Endothelial cell of umbilical vein (primary cell): ENCODE results near the gene ITGA11. TPM values are rescaled to one million over a fixed set of nuclear protein-coding genes. Genes with fewer than 3 reads are reported as not detected.
A peak's percentile ranks its signal among the peaks of the same experiment; 100 is the strongest.

Source experiments
- BruUV-seq: library from RNA; stranded (reverse); fragments of 400-500 nt; replicated peaks from 2 replicates; lab custom pipeline; 2021; lab: Mats Ljungman, UMichigan
- CTCF ChIA-PET: fragments of 300-600, 350-600 bp; sonication (Branson Sonifier 250); formaldehyde crosslinking; loops from one replicate; lab custom pipeline; 2021; ENCODE audit warnings: antibody characterized with exemption, inconsistent platforms; lab: Charles Lee
- POLR2A ChIA-PET: fragments of 300-600, 350-600 bp; sonication (Branson Sonifier 250); formaldehyde crosslinking; loops from one replicate; lab custom pipeline; 2021; ENCODE audit warnings: antibody characterized with exemption, inconsistent platforms; lab: Charles Lee
- DNase-seq: peaks from one replicate; pipeline ENCODE4 v3.0.0-alpha.2; 2011; ENCODE audit warnings: low read depth, low spot score
- FAIRE-seq: peaks from 2 replicates; lab custom pipeline; 2011; peaks lifted over from hg19 to GRCh38; lab: Jason Lieb, UNC
- H2AFZ ChIP-seq: 2 replicates; pipeline ENCODE4 v1.6.0; 2012; ENCODE audit warnings: low read depth, low read length, control low read depth, inconsistent platforms
- H3K27ac ChIP-seq: 2 replicates; pipeline ENCODE4 v1.5.1; 2011; ENCODE audit warnings: low read depth, mild to moderate bottlenecking, control low read depth, low read length, moderate library complexity; ENCODE audit not compliant: insufficient read depth
- H3K27me3 ChIP-seq, 2 experiments: 2 replicates each; pipeline versions ENCODE4 v1.6.0 to v1.6.1; 2011; ENCODE audit warnings: low read length in 2 of 2, mixed read lengths in 1 of 2; ENCODE audit not compliant: control insufficient read depth in 2 of 2, insufficient read depth in 2 of 2
- H3K36me3 ChIP-seq, 2 experiments: 2 replicates in 1 of 2; 3 replicates in 1 of 2; pipeline ENCODE4 v1.5.1; 2011; ENCODE audit warnings: low read length in 2 of 2, mild to moderate bottlenecking in 1 of 2, moderate library complexity in 1 of 2; ENCODE audit not compliant: control insufficient read depth in 2 of 2, insufficient read depth in 2 of 2; ENCODE audit errors: extremely low read depth in 1 of 2
- H3K4me1 ChIP-seq: 3 replicates; pipeline ENCODE4 v1.5.1; 2011; ENCODE audit warnings: mild to moderate bottlenecking, low read length; ENCODE audit not compliant: control insufficient read depth, insufficient read depth; ENCODE audit errors: extremely low read depth
- H3K4me2 ChIP-seq: 2 replicates; pipeline ENCODE4 v1.6.1; 2011; ENCODE audit warnings: low read length, control low read depth, mixed read lengths; ENCODE audit not compliant: insufficient read depth
- H3K4me3 ChIP-seq, 3 experiments: fragments of 200-600 bp in 1 of 3; sonication (generic), shearing (Covaris generic) in 1 of 3; replicated peaks in 1 of 3; 2 replicates each; pipeline ENCODE4 v1.5.1; 2011 to 2016; ENCODE audit warnings: control low read depth in 3 of 3, low read length in 3 of 3, mild to moderate bottlenecking in 2 of 3, inconsistent platforms in 1 of 3, low read depth in 1 of 3, moderate library complexity in 1 of 3; ENCODE audit not compliant: insufficient read depth in 1 of 3
- H3K79me2 ChIP-seq: 2 replicates; pipeline ENCODE4 v1.6.0; 2012; ENCODE audit warnings: low read length, inconsistent platforms; ENCODE audit not compliant: control insufficient read depth, insufficient read depth
- H3K9ac ChIP-seq: replicated peaks from 2 replicates; pipeline ENCODE3; 2011; ENCODE audit warnings: low read length, control low read depth; ENCODE audit not compliant: insufficient read depth; ENCODE audit errors: extremely low read depth
- H3K9me1 ChIP-seq: replicated peaks from 3 replicates; pipeline ENCODE4 v1.6.0; 2011; ENCODE audit warnings: mild to moderate bottlenecking, low read length; ENCODE audit not compliant: control insufficient read depth, insufficient read depth; ENCODE audit errors: extremely low read depth
- H3K9me3 ChIP-seq: replicated peaks from 2 replicates; pipeline ENCODE4 v1.5.1; 2012; ENCODE audit warnings: low read length, inconsistent platforms; ENCODE audit not compliant: control insufficient read depth, insufficient read depth
- H4K20me1 ChIP-seq: replicated peaks from 2 replicates; pipeline ENCODE3; 2011; ENCODE audit warnings: mild to moderate bottlenecking, low read length; ENCODE audit not compliant: control insufficient read depth, insufficient read depth; ENCODE audit errors: extremely low read depth
- EZH2 ChIP-seq: IDR thresholded peaks from 2 replicates; pipeline ENCODE4 v1.6.1; 2012; ENCODE audit warnings: borderline replicate concordance, low read depth, mild to moderate bottlenecking, moderate library complexity, low read length, inconsistent platforms; ENCODE audit not compliant: severe bottlenecking
- FOS ChIP-seq: IDR thresholded peaks from 2 replicates; pipeline ENCODE4 v1.6.1; 2011; ENCODE audit warnings: mild to moderate bottlenecking, low read length, moderate library complexity, borderline replicate concordance; ENCODE audit not compliant: insufficient read depth
- GATA2 ChIP-seq: IDR thresholded peaks from 2 replicates; pipeline ENCODE4 v1.7.0; 2011; ENCODE audit warnings: low read depth, mild to moderate bottlenecking, moderate library complexity, mixed read lengths, low read length; ENCODE audit not compliant: insufficient read length, insufficient read depth
- JUN ChIP-seq: IDR thresholded peaks from 2 replicates; pipeline ENCODE4 v1.6.1; 2011; ENCODE audit warnings: borderline replicate concordance, low read depth; ENCODE audit not compliant: insufficient read length, insufficient read depth
- MYC ChIP-seq: IDR thresholded peaks from one replicate; pipeline ENCODE4 v1.6.1; 2011; ENCODE audit warnings: mild to moderate bottlenecking, low read depth, low read length
- POLR2A ChIP-seq: IDR thresholded peaks from 2 replicates; pipeline ENCODE4 v1.6.1; 2012; ENCODE audit warnings: low read depth, mild to moderate bottlenecking, control low read depth, low read length
- POLR2AphosphoS5 ChIP-seq: IDR thresholded peaks from 2 replicates; pipeline ENCODE4 v1.6.1; 2012; ENCODE audit warnings: low read depth, mild to moderate bottlenecking, control low read depth, low read length, moderate library complexity; ENCODE audit not compliant: insufficient read depth
- dilution Hi-C: fragments of 300-500 bp; cut with MboI; formaldehyde crosslinking; loops from one replicate; pipeline ENCODE4 v1.15.0; 2019; ENCODE audit warnings: low sequenced_read_pairs; ENCODE audit not compliant: extremely low pct_ligation_motif_present
- intact Hi-C: fragments of 100-400 bp; cut with micrococcal nuclease; formaldehyde crosslinking; loops from one replicate; pipeline ENCODE4 v1.10.0; 2022
- polyA plus RNA-seq, 4 experiments: library from polyadenylated mRNA; depleted of rRNA in 3 of 4; stranded (reverse) in 3 of 4; unstranded in 1 of 4; fragments of >200 nt; gene quantifications; 2 replicates each; pipeline versions ENCODE4 v1.2.1 to v1.2.3, GENCODE V29; 2011 to 2012; ENCODE audit warnings: missing spikeins in 1 of 4
- total RNA-seq: library from RNA; stranded (reverse); gene quantifications from 2 replicates; pipeline ENCODE4 v1.2.3, GENCODE V29; 2021
- TF ChIP-seq, protein P1 (sequence below), 2 donors: IDR thresholded peaks; 1 replicate in 1 of 2; 2 replicates in 1 of 2; pipeline ENCODE4 v1.5.1; 2011; ENCODE audit warnings: low read length in 2 of 2, mild to moderate bottlenecking in 2 of 2, moderate library complexity in 2 of 2, control low read depth in 1 of 2, inconsistent platforms in 1 of 2, low read depth in 1 of 2; ENCODE audit not compliant: insufficient read depth in 1 of 2; ENCODE audit errors: extremely low read depth in 1 of 2
- TF ChIP-seq, protein P2 (sequence below): IDR thresholded peaks from 2 replicates; pipeline ENCODE4 v1.6.1; 2011; ENCODE audit not compliant: insufficient read depth, insufficient read length

ITGA11 gene
- total and polyA plus RNA-seq, 2 donors (not counting 3 experiments of a cell fraction or from before 2014, with no cell fraction given), result 0.18 to 1.0 TPM

DNA sequence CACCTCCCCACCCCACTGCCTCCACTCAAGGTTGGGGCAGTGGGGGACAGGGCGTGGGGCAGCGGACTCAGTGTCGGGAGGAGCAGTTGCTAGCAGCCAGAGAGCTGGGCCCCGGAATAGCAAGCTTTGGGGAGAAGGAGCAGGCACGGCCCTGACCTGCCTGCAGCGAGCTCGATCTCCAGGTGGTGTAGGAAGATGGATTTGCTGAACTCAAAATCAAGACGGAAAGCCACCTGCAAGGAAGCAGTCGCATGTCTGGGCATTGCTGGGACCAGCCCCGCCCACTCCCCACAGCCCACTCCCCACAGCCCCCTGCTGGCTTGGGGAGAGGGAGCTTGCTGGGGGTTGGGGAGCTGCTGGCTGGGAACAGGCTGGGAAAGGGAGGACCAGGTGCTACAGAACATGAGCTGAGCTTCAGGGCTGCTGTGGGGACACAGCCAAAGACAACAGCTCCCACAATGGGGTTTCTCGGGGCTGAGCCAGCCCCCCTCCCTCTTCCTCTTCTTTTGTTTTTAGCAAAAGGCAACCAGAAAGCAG, 116.4 kb downstream of the ITGA11 start:
- Histone ChIP-seq H3K79me2 (no peaks in the 10 kb centered on the region), H3K9me1 (no peaks in the 10 kb centered on the region), H3K36me3 (no peaks in the 10 kb centered on the region), H3K9me3 (no peaks in the 10 kb centered on the region), H3K27me3 (no peaks in the 10 kb centered on the region), H3K9ac (no peak overlapping the region), H2AFZ (no peak overlapping the region), H3K4me3 (no peak overlapping the region), H3K27ac (no peak overlapping the region), H4K20me1 (no peaks in the 10 kb centered on the region), H3K4me2 (no peak overlapping the region), H3K4me1 (peaks cover 6% of the 10 kb centered on the region)
- DNase-seq, result peak; percentile 86
- intact Hi-C loops, result loop anchor here (2.0 kb wide), 1 partner anchor 67 kb away; no protein-coding TSS in a partner anchor
- ChIA-PET POLR2A (interaction anchor here (0.7 kb wide), 1 partner anchor 34 kb away, joined by 3 read pairs; no protein-coding TSS in a partner anchor), CTCF (interaction anchor here (0.7 to 2.9 kb wide), 20 partner anchors 9 to 609 kb away, joined by 3 to 26 read pairs (median 6); no protein-coding TSS in a partner anchor)
- no peak for FAIRE-seq
- dilution Hi-C loops, result no loop called here
- TF ChIP-seq POLR2A (no peak), MYC (no peak), POLR2AphosphoS5 (no peak), FOS (no peak), GATA2 (no peak), EZH2 (no peak), JUN (no peak)
- TF ChIP-seq, protein P1, sequence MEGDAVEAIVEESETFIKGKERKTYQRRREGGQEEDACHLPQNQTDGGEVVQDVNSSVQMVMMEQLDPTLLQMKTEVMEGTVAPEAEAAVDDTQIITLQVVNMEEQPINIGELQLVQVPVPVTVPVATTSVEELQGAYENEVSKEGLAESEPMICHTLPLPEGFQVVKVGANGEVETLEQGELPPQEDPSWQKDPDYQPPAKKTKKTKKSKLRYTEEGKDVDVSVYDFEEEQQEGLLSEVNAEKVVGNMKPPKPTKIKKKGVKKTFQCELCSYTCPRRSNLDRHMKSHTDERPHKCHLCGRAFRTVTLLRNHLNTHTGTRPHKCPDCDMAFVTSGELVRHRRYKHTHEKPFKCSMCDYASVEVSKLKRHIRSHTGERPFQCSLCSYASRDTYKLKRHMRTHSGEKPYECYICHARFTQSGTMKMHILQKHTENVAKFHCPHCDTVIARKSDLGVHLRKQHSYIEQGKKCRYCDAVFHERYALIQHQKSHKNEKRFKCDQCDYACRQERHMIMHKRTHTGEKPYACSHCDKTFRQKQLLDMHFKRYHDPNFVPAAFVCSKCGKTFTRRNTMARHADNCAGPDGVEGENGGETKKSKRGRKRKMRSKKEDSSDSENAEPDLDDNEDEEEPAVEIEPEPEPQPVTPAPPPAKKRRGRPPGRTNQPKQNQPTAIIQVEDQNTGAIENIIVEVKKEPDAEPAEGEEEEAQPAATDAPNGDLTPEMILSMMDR (IDR thresholded peaks at IDR 0.05; ENCODE audit: extremely low read depth in 1 of 2, insufficient read depth in 1 of 2, low read depth in 1 of 2, low read length in 2 of 2), result peak in 1 of 2 donors; percentile 8
- TF ChIP-seq, protein P2, sequence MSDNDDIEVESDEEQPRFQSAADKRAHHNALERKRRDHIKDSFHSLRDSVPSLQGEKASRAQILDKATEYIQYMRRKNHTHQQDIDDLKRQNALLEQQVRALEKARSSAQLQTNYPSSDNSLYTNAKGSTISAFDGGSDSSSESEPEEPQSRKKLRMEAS, result no peak
- BruUV-seq, result no TSS peak
